GM12878 (cell line): ENCODE data around the gene NDUFV3. TPM values are rescaled to one million over a fixed set of nuclear protein-coding genes. Genes with fewer than 3 reads are reported as not detected.

Experiments used
- ATF2 ChIP-seq: IDR thresholded peaks from 2 replicates; pipeline ENCODE4 v1.6.1; 2012; ENCODE audit warnings: low read length, inconsistent platforms
- BACH1 ChIP-seq: fragments of 450-650 bp; IDR thresholded peaks from 2 replicates; pipeline ENCODE4 v1.6.1; 2017; ENCODE audit warnings: mild to moderate bottlenecking, borderline replicate concordance
- CHD4 ChIP-seq: fragments of 200-600 bp; sonication (generic); IDR thresholded peaks from 2 replicates; pipeline ENCODE4 v1.6.1; 2016; ENCODE audit warnings: mild to moderate bottlenecking
- EGR1 ChIP-seq, 2 experiments: IDR thresholded peaks; 1 replicate in 1 of 2; 2 replicates in 1 of 2; pipeline ENCODE4 v1.6.1; 2011 to 2012; ENCODE audit warnings: low read depth in 2 of 2, low read length in 2 of 2, borderline replicate concordance in 1 of 2, mild to moderate bottlenecking in 1 of 2, moderate library complexity in 1 of 2
- FOXM1 ChIP-seq: IDR thresholded peaks from 2 replicates; pipeline ENCODE4 v1.6.1; 2012; ENCODE audit warnings: low read depth, mild to moderate bottlenecking, inconsistent platforms, low read length, moderate library complexity
- GATAD2B ChIP-seq: fragments of 450-650 bp; conservative IDR thresholded peaks from 2 replicates; pipeline ENCODE4 v1.6.1; 2017; ENCODE audit warnings: low read depth, mild to moderate bottlenecking, moderate library complexity
- IRF5 ChIP-seq: fragments of 450-650 bp; IDR thresholded peaks from 2 replicates; pipeline ENCODE4 v1.6.1; 2017; ENCODE audit warnings: borderline replicate concordance
- JUND ChIP-seq: IDR thresholded peaks from 2 replicates; pipeline ENCODE4 v1.6.1; 2012; ENCODE audit warnings: low read depth, mild to moderate bottlenecking, low read length, improper control_type of control experiment, moderate library complexity
- MYC ChIP-seq: IDR thresholded peaks from 2 replicates; pipeline ENCODE4 v1.6.1; 2011; ENCODE audit warnings: mild to moderate bottlenecking, low read length, moderate library complexity, inconsistent platforms; ENCODE audit not compliant: insufficient read depth, insufficient replicate concordance, insufficient read length, severe bottlenecking
- PML ChIP-seq: IDR thresholded peaks from 2 replicates; pipeline ENCODE4 v1.6.1; 2012; ENCODE audit warnings: low read length, inconsistent platforms
- POLR2A ChIP-seq: IDR thresholded peaks from 2 replicates; pipeline ENCODE4 v1.6.1; 2011; ENCODE audit warnings: low read depth, mild to moderate bottlenecking, low read length
- RAD51 ChIP-seq: fragments of 450-650 bp; IDR thresholded peaks from 2 replicates; pipeline ENCODE4 v1.6.1; 2016; ENCODE audit warnings: moderate library complexity, mild to moderate bottlenecking, inconsistent platforms
- RCOR1 ChIP-seq: conservative IDR thresholded peaks from 2 replicates; pipeline ENCODE4 v1.6.1; 2012; ENCODE audit warnings: low read depth, low read length, improper control_type of control experiment
- RELB ChIP-seq: fragments of 450-650 bp; IDR thresholded peaks from 2 replicates; pipeline ENCODE4 v1.6.1; 2017; ENCODE audit warnings: low read depth, mild to moderate bottlenecking, moderate library complexity
- RUNX3 ChIP-seq: IDR thresholded peaks from 2 replicates; pipeline ENCODE4 v1.6.1; 2012; ENCODE audit warnings: low read length, inconsistent platforms
- SIX5 ChIP-seq: IDR thresholded peaks from 2 replicates; pipeline ENCODE4 v1.6.1; 2011; ENCODE audit warnings: mild to moderate bottlenecking, low read depth, low read length, moderate library complexity; ENCODE audit not compliant: severe bottlenecking
- SMAD1 ChIP-seq: fragments of 450-650 bp; IDR thresholded peaks from 2 replicates; pipeline ENCODE4 v1.6.1; 2018; ENCODE audit warnings: mild to moderate bottlenecking, low read depth; ENCODE audit not compliant: partially characterized antibody
- SUPT20H ChIP-seq: IDR thresholded peaks from 2 replicates; pipeline ENCODE4 v1.6.1; 2011; ENCODE audit warnings: low read depth, mild to moderate bottlenecking, low read length, moderate library complexity, borderline replicate concordance; ENCODE audit not compliant: control insufficient read depth
- TAF1 ChIP-seq: IDR thresholded peaks from 2 replicates; pipeline ENCODE4 v1.6.1; 2011; ENCODE audit warnings: mild to moderate bottlenecking, low read depth, low read length, borderline replicate concordance
- WRNIP1 ChIP-seq: IDR thresholded peaks from 2 replicates; pipeline ENCODE4 v1.6.1; 2011; ENCODE audit warnings: low read depth, low read length, improper control_type of control experiment, borderline replicate concordance
- YY1 ChIP-seq: IDR thresholded peaks from 2 replicates; pipeline ENCODE4 v1.6.1; 2011; ENCODE audit warnings: low read depth, mild to moderate bottlenecking, low read length
- polyA plus RNA-seq, 11 experiments: library from polyadenylated mRNA; depleted of rRNA in 4 of 11; unstranded in 6 of 11; stranded (reverse) in 5 of 11; fragments of >200 nt; fragmentation: Nextera tagmentation in 4 of 11; fragmentation: Illumina TruSeq in 1 of 11; extraction: Ambion mirVana in 4 of 11; extraction: Trizol in 1 of 11; gene quantifications; 1 replicate in 1 of 11; 2 replicates in 10 of 11; pipeline versions ENCODE4 v1.2.1 to v1.2.3, GENCODE V29; 2011 to 2016; ENCODE audit warnings: inconsistent platforms in 2 of 11, missing spikeins in 2 of 11, low read depth in 1 of 11
- total RNA-seq, 4 experiments: library from RNA; depleted of rRNA in 3 of 4; stranded (reverse); fragments of >200 nt in 3 of 4; fragmentation: Illumina TruSeq in 1 of 4; extraction: Trizol in 1 of 4; gene quantifications; 2 replicates each; pipeline versions ENCODE4 v1.2.1 to v1.2.3, GENCODE V29; 2013 to 2021
- TF ChIP-seq, protein P1 (sequence below): IDR thresholded peaks from 2 replicates; pipeline ENCODE4 v1.6.1; 2012; ENCODE audit warnings: low read depth, low read length, improper control_type of control experiment
- TF ChIP-seq, protein P2 (sequence below): fragments of 450-650 bp; conservative IDR thresholded peaks from 2 replicates; pipeline ENCODE4 v1.6.1; 2017; ENCODE audit warnings: mild to moderate bottlenecking, moderate library complexity

The NDUFV3 gene
- total and polyA plus RNA-seq, 10 of the 15 experiments (the other 5 are each of a cell fraction or from before 2014, with no cell fraction given), result 7.0 to 44.7 (median 29.9) TPM

GRCh38 chr21:42892931-42893755 is at the start of gene NDUFV3 (continued):
- TF ChIP-seq RELB (peak; percentile 46; the same call in 1 of the 2 replicates), SIX5 (no peak), JUND (no peak), WRNIP1 (no peak), PML (no peak; the same call in 1 of the 2 replicates), TAF1 (peak; percentile 86; the same call in 1 of the 2 replicates), RAD51 (no peak), ATF2 (no peak), RUNX3 (peak; percentile 3; the same call in 1 of the 2 replicates), CHD4 (no peak), BACH1 (no peak; the same call in 1 of the 2 replicates), YY1 (peak; percentile 95), MYC (no peak), RCOR1 (no peak), EGR1 (IDR thresholded peaks at IDR 0.05; ENCODE audit: borderline replicate concordance in 1 of 2, low read depth in 2 of 2, low read length in 2 of 2) (peak in 1 of 2 experiments; percentile 85; a peak in 2 of 3 replicates), GATAD2B (peak; percentile 89), IRF5 (no peak), SUPT20H (no peak), FOXM1 (no peak), POLR2A (peak; percentile 99), SMAD1 (no peak)
- TF ChIP-seq, protein P1, sequence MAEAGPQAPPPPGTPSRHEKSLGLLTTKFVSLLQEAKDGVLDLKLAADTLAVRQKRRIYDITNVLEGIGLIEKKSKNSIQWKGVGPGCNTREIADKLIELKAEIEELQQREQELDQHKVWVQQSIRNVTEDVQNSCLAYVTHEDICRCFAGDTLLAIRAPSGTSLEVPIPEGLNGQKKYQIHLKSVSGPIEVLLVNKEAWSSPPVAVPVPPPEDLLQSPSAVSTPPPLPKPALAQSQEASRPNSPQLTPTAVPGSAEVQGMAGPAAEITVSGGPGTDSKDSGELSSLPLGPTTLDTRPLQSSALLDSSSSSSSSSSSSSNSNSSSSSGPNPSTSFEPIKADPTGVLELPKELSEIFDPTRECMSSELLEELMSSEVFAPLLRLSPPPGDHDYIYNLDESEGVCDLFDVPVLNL, result no peak
- TF ChIP-seq, protein P2, sequence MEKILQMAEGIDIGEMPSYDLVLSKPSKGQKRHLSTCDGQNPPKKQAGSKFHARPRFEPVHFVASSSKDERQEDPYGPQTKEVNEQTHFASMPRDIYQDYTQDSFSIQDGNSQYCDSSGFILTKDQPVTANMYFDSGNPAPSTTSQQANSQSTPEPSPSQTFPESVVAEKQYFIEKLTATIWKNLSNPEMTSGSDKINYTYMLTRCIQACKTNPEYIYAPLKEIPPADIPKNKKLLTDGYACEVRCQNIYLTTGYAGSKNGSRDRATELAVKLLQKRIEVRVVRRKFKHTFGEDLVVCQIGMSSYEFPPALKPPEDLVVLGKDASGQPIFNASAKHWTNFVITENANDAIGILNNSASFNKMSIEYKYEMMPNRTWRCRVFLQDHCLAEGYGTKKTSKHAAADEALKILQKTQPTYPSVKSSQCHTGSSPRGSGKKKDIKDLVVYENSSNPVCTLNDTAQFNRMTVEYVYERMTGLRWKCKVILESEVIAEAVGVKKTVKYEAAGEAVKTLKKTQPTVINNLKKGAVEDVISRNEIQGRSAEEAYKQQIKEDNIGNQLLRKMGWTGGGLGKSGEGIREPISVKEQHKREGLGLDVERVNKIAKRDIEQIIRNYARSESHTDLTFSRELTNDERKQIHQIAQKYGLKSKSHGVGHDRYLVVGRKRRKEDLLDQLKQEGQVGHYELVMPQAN, result peak; percentile 92
